ENCODE measurements around the gene ADCY9.

Gene ADCY9

GRCh38 chr16:4135537-4135936 lies 19.3 kb upstream of the ADCY9 start (continued):
- TF ChIP-seq TSHZ1 (tag by site-specific recombination; IDR thresholded peaks at IDR 0.05; ENCODE audit: borderline replicate concordance) = no peak
- no peak for TF ChIP-seq ZNF174 (tag by site-specific recombination; IDR thresholded peaks at IDR 0.05)
- TF ChIP-seq ZBTB44 (tag by site-specific recombination; IDR thresholded peaks at IDR 0.05) = no peak
- no peak for TF ChIP-seq OSR2 (tag by site-specific recombination; IDR thresholded peaks at IDR 0.05)
- TF ChIP-seq YY1 (tag by site-specific recombination; IDR thresholded peaks at IDR 0.05) = no peak

- H3K27ac ChIP-seq (ENCODE audit: extremely low read depth, low read depth, low read length) = no peak overlapping the region
- CTCF ChIA-PET = no interaction called here
- TF ChIP-seq ZNF521 (tag by site-specific recombination; IDR thresholded peaks at IDR 0.05) = no peak
- TF ChIP-seq ZNF624 (tag by site-specific recombination; IDR thresholded peaks at IDR 0.05) = no peak
- no peak for TF ChIP-seq ZNF548 (tag by site-specific recombination; IDR thresholded peaks at IDR 0.05)
- no peak overlapping the region for H3K4me3 ChIP-seq (ENCODE audit: low read depth, low read length)
- no peaks in the 10 kb centered on the region for H3K9me3 ChIP-seq (ENCODE audit: control insufficient read depth, insufficient read depth, low read depth, low read length)
- H3K36me3 ChIP-seq (ENCODE audit: control insufficient read depth in 2 of 2, insufficient read depth in 1 of 2, low read length in 2 of 2) = no peaks in the 10 kb centered on the region
- POLR2A ChIA-PET = no interaction called here
- H3K4me1 ChIP-seq (ENCODE audit: control insufficient read depth, insufficient read depth, low read length) = no peaks in the 10 kb centered on the region
These were observed 17.7 kb upstream of the ADCY9 start for GRCh38 chr16:4133897-4134372.

- TF ChIP-seq ZNF132 (tag by site-specific recombination; IDR thresholded peaks at IDR 0.05; ENCODE audit: borderline replicate concordance) (no peak), ZNF600 (tag by site-specific recombination; IDR thresholded peaks at IDR 0.05) (no peak), ZNF398 (tag by site-specific recombination; IDR thresholded peaks at IDR 0.05) (no peak), ZNF660 (tag by site-specific recombination; IDR thresholded peaks at IDR 0.05) (no peak), ZNF658 (tag by site-specific recombination; IDR thresholded peaks at IDR 0.05) (no peak), HIC1 (tag by site-specific recombination; IDR thresholded peaks at IDR 0.05) (no peak)
- Histone ChIP-seq H3K9me3 (ENCODE audit: control insufficient read depth, insufficient read depth, low read depth, low read length) (no peaks in the 10 kb centered on the region), H3K36me3 (ENCODE audit: control insufficient read depth in 2 of 2, insufficient read depth in 1 of 2, low read length in 2 of 2) (no peaks in the 10 kb centered on the region), H3K4me1 (ENCODE audit: control insufficient read depth, insufficient read depth, low read length) (no peaks in the 10 kb centered on the region), H3K4me3 (ENCODE audit: low read depth, low read length) (no peak overlapping the region), H3K27ac (ENCODE audit: extremely low read depth, low read depth, low read length) (no peak overlapping the region)
- ChIA-PET CTCF (no interaction called here), POLR2A (interaction anchor here (0.7 kb wide), 1 partner anchor 36 kb away, joined by 4 read pairs; no protein-coding TSS in a partner anchor)
These were observed 15.4 kb upstream of the ADCY9 start for GRCh38 chr16:4131621-4132020.
